IMR-90 (cell line): Measurements from ENCODE around the gene SLC25A41. TPM values are rescaled to one million over a fixed set of nuclear protein-coding genes. Genes with fewer than 3 reads are reported as not detected.

Experiments used
- ATAC-seq: fragments of 200-7000 bp; cut with Tn5 transposase; 2 replicates; pipeline ENCODE4 v1.9.1; 2020; ENCODE audit warnings: low read depth, mild to moderate bottlenecking, moderate library complexity
- BruUV-seq: library from RNA; stranded (reverse); fragments of 400-500 nt; replicated peaks from 2 replicates; lab custom pipeline; 2021; lab: Mats Ljungman, UMichigan
- CTCF ChIA-PET: fragments of 300-600 bp; formaldehyde crosslinking; extraction: SDS; loops from one replicate; lab custom pipeline; 2021; ENCODE audit warnings: antibody characterized with exemption; lab: Yijun Ruan, JAX
- POLR2A ChIA-PET: fragments of 300-600 bp; sonication (Branson Sonifier 250); formaldehyde crosslinking; loops from one replicate; lab custom pipeline; 2022; ENCODE audit warnings: antibody characterized with exemption; ENCODE audit not compliant: unreplicated experiment; lab: Charles Lee
- DNase-seq: peaks from one replicate; pipeline ENCODE4 v3.0.0; 2013
- H2AFZ ChIP-seq: replicated peaks from 2 replicates; pipeline ENCODE3; 2013; ENCODE audit warnings: low read length, mild to moderate bottlenecking; ENCODE audit not compliant: poor library complexity
- H2AK5ac ChIP-seq: 2 replicates; pipeline ENCODE4 v1.6.1; 2013; ENCODE audit warnings: low read depth, low read length, inconsistent platforms
- H2AK9ac ChIP-seq: replicated peaks from 2 replicates; pipeline ENCODE3; 2013; ENCODE audit warnings: mild to moderate bottlenecking, low read depth, low read length, moderate library complexity; ENCODE audit not compliant: poor library complexity
- H2BK120ac ChIP-seq: 2 replicates; pipeline ENCODE4 v1.6.1; 2013; ENCODE audit warnings: low read depth, low read length, inconsistent platforms
- H2BK15ac ChIP-seq: 3 replicates; pipeline ENCODE4 v1.6.1; 2013; ENCODE audit warnings: low read depth, low read length, inconsistent platforms
- H2BK20ac ChIP-seq: 2 replicates; pipeline ENCODE4 v1.6.1; 2013; ENCODE audit warnings: low read depth, mild to moderate bottlenecking, inconsistent platforms, low read length, moderate library complexity
- H2BK5ac ChIP-seq: 2 replicates; pipeline ENCODE4 v1.6.1; 2013; ENCODE audit warnings: mild to moderate bottlenecking, low read depth, low read length, inconsistent platforms; ENCODE audit not compliant: poor library complexity, severe bottlenecking
- H3K14ac ChIP-seq: replicated peaks from 2 replicates; pipeline ENCODE4 v1.6.1; 2013; ENCODE audit warnings: low read depth, low read length, inconsistent platforms
- H3K18ac ChIP-seq: 2 replicates; pipeline ENCODE4 v1.6.1; 2013; ENCODE audit warnings: low read depth, low read length, control low read depth
- H3K23ac ChIP-seq: 2 replicates; pipeline ENCODE4 v1.6.1; 2013; ENCODE audit warnings: low read depth, low read length, inconsistent platforms
- H3K27ac ChIP-seq: 2 replicates; pipeline ENCODE4 v1.5.1; 2013; ENCODE audit warnings: mild to moderate bottlenecking, control low read depth, low read length; ENCODE audit not compliant: insufficient read depth
- H3K27me3 ChIP-seq: 2 replicates; pipeline ENCODE4 v1.6.1; 2013; ENCODE audit warnings: low read length; ENCODE audit not compliant: control insufficient read depth, insufficient read depth
- H3K36me3 ChIP-seq: 2 replicates; pipeline ENCODE4 v1.6.1; 2013; ENCODE audit warnings: low read length, mixed read lengths; ENCODE audit not compliant: control insufficient read depth, insufficient read depth
- H3K4ac ChIP-seq: 2 replicates; pipeline ENCODE4 v1.6.1; 2013; ENCODE audit warnings: low read depth, low read length, inconsistent platforms
- H3K4me1 ChIP-seq: 2 replicates; pipeline ENCODE4 v1.6.1; 2013; ENCODE audit warnings: low read length, mixed read lengths; ENCODE audit not compliant: control insufficient read depth, insufficient read depth
- H3K4me2 ChIP-seq: 2 replicates; pipeline ENCODE4 v1.6.1; 2013; ENCODE audit warnings: low read depth, mild to moderate bottlenecking, control low read depth, low read length, moderate library complexity
- H3K4me3 ChIP-seq: 2 replicates; pipeline ENCODE4 v1.5.1; 2013; ENCODE audit warnings: low read depth, mild to moderate bottlenecking, control low read depth, low read length, moderate library complexity; ENCODE audit not compliant: insufficient read depth
- H3K56ac ChIP-seq: 2 replicates; pipeline ENCODE4 v1.6.1; 2013; ENCODE audit warnings: low read length, inconsistent platforms; ENCODE audit not compliant: insufficient read depth; ENCODE audit errors: extremely low read depth
- H3K79me1 ChIP-seq, 2 experiments: 2 replicates each; pipeline ENCODE4 v1.6.1; 2013; ENCODE audit warnings: low read length in 2 of 2, inconsistent platforms in 1 of 2, low read depth in 1 of 2
- H3K9ac ChIP-seq: 2 replicates; pipeline ENCODE4 v1.6.1; 2013; ENCODE audit warnings: low read depth, low read length, control low read depth
- H3K9me1 ChIP-seq: 2 replicates; pipeline ENCODE4 v1.6.1; 2013; ENCODE audit warnings: low read length, inconsistent platforms; ENCODE audit not compliant: insufficient read depth
- H3K9me3 ChIP-seq: 2 replicates; pipeline ENCODE4 v1.6.1; 2013; ENCODE audit warnings: low read length; ENCODE audit not compliant: control insufficient read depth, insufficient read depth
- H4K20me1 ChIP-seq: 2 replicates; pipeline ENCODE4 v1.6.1; 2013; ENCODE audit warnings: low read length, inconsistent platforms; ENCODE audit not compliant: insufficient read depth
- H4K5ac ChIP-seq: 2 replicates; pipeline ENCODE4 v1.6.1; 2013; ENCODE audit warnings: mild to moderate bottlenecking, low read depth, low read length, control low read depth
- H4K8ac ChIP-seq, 2 experiments: 2 replicates each; pipeline ENCODE4 v1.6.1; 2013; ENCODE audit warnings: low read depth in 2 of 2, low read length in 2 of 2, control low read depth in 1 of 2, inconsistent platforms in 1 of 2
- H4K91ac ChIP-seq: 2 replicates; pipeline ENCODE4 v1.6.1; 2013; ENCODE audit warnings: low read depth, low read length, inconsistent platforms; ENCODE audit not compliant: insufficient read depth
- ELK1 ChIP-seq: fragments of 150-350 bp; IDR thresholded peaks from 2 replicates; pipeline ENCODE4 v1.6.1; 2016; ENCODE audit warnings: low read depth, mild to moderate bottlenecking, low read length, moderate library complexity, borderline replicate concordance
- MAZ ChIP-seq: IDR thresholded peaks from 2 replicates; pipeline ENCODE4 v1.6.1; 2012; ENCODE audit warnings: low read depth, mild to moderate bottlenecking, low read length, improper control_type of control experiment, moderate library complexity, borderline replicate concordance
- MXI1 ChIP-seq: IDR thresholded peaks from 2 replicates; pipeline ENCODE4 v1.6.1; 2012; ENCODE audit warnings: low read depth, mild to moderate bottlenecking, low read length, moderate library complexity, borderline replicate concordance
- POLR2A ChIP-seq: IDR thresholded peaks from 2 replicates; pipeline ENCODE4 v1.6.1; 2012; ENCODE audit warnings: mild to moderate bottlenecking, low read depth, low read length
- SMC3 ChIP-seq: fragments of 150-350 bp; IDR thresholded peaks from 2 replicates; pipeline ENCODE4 v1.6.1; 2016; ENCODE audit warnings: low read depth, mild to moderate bottlenecking, antibody characterized with exemption, low read length, moderate library complexity
- WGBS, 2 experiments: methylation state at CpG; one replicate each; pipeline versions ENCODE4 v1.1.5 to v1.1.7; 2013; ENCODE audit warnings: missing lambda C conversion rate in 2 of 2; ENCODE audit not compliant: insufficient read length in 1 of 2; ENCODE audit errors: extremely low coverage in 2 of 2; 5-methylcytosine and 5-hydroxymethylcytosine counted together
- dilution Hi-C: fragments of 300-500 bp; cut with HindIII; formaldehyde crosslinking; loops from one replicate; pipeline ENCODE4 v1.14.3; 2018; ENCODE audit warnings: low sequenced_read_pairs; ENCODE audit not compliant: unreplicated experiment
- in situ Hi-C: fragments of 300-500 bp; cut with MboI; formaldehyde crosslinking; loops from 3 replicates; pipeline ENCODE4 v1.14.3; 2019; ENCODE audit warnings: low sequenced_read_pairs, inconsistent platforms, mixed read lengths
- intact Hi-C: fragments of 100-400 bp; cut with micrococcal nuclease; formaldehyde crosslinking; loops from 2 replicates; pipeline ENCODE4 v1.10.0; 2022
- polyA plus RNA-seq, 3 experiments: library from polyadenylated mRNA; depleted of rRNA; stranded (reverse); fragments of >200 nt; gene quantifications; 2 replicates each; pipeline ENCODE4 v1.2.3, GENCODE V29; 2012; ENCODE audit warnings: low replicate concordance in 1 of 3
- total RNA-seq: library from RNA; depleted of rRNA; stranded (reverse); fragments of >200 nt; gene quantifications from 2 replicates; pipeline ENCODE4 v1.2.3, GENCODE V29; 2012
- TF ChIP-seq, protein P1 (sequence below): conservative IDR thresholded peaks from 2 replicates; pipeline ENCODE4 v1.5.1; 2012; ENCODE audit warnings: mild to moderate bottlenecking, low read depth, low read length, improper control_type of control experiment

Gene SLC25A41
- total and polyA plus RNA-seq, 2 of the 4 experiments (the other 2 are of a cell fraction): not detected

DNA sequence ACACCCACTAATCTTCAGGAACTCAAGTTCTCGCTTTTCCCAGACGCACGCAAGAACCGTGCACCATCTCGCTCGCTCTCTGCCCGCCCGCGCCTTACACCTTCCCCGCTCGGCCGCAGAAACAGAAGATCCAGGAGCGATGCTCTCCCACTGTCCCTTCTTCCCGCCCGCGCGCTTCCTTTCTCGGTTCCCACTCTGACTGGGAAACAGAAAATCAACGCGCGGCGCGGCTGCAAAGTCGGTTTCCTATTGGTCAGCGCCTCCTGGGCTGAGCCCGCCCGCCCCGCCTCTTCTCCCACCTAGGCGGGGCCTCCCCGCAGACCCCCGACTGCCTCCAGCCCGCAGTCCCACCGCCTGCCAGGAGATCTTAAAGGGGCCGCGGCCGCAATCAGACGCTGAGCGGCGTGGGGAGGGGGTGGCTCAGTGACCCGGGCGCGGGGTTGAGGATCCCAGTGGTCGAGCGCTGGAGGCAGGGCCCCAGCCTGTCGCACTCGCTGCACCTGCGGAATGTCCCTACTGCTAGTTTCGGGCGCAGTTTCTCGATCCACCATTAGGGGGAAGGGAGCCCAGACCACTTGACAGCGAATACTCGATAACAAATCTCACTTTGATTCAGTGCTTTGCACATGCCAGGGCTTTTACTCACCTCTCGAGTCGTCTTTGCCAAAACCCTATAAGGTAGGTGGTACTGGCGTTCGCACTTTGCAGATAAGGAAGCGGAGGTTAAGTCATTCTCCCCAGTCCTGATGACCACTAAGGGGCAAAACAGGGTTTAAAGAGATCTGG is 26.7 kb upstream of the SLC25A41 start:
- peak overlapping the region; percentile 7; the same call in 1 of the 2 replicates for H3K9ac ChIP-seq
- peak overlapping the region; percentile 4; the same call in 1 of the 2 replicates for H3K27ac ChIP-seq

More for the DNA sequence above, 26.7 kb upstream of the SLC25A41 start:
- Histone ChIP-seq H3K27me3 (peaks cover 17% of the 10 kb centered on the region), H4K91ac (no peak overlapping the region), H4K20me1 (no peaks in the 10 kb centered on the region), H3K23ac (no peak overlapping the region), H3K18ac (no peak overlapping the region), H3K4ac (no peak overlapping the region), H2BK120ac (0 out of 2 replicates have a peak overlapping the region, but pooled peaks have one; percentile 55), H3K36me3 (no peaks in the 10 kb centered on the region), H4K8ac (peak overlapping the region in 1 of 2 experiments; percentile 59; a peak in 1 of 4 replicates), H3K56ac (no peak overlapping the region), H2BK20ac (no peak overlapping the region), H3K4me2 (peak overlapping the region; percentile 96), H3K79me1 (peaks cover 0 to 3% of the 10 kb centered on the region in 2 experiments; a peak in 1 of 4 replicates), H4K5ac (no peak overlapping the region), H3K9me1 (no peaks in the 10 kb centered on the region; the same call in 1 of the 2 replicates), H2BK15ac (no peak overlapping the region), H3K4me1 (peaks cover 3% of the 10 kb centered on the region; the same call in 1 of the 2 replicates), H3K4me3 (peak overlapping the region; percentile 61), H2AK9ac (peak overlapping the region; percentile 3), H2BK5ac (no peak overlapping the region), H2AK5ac (0 out of 2 replicates have a peak overlapping the region, but pooled peaks have one; percentile 12), H2AFZ (peak overlapping the region; percentile 98), H3K9me3 (no peaks in the 10 kb centered on the region), H3K14ac (no peak overlapping the region)
- dilution Hi-C loops (no loop called here), intact Hi-C loops (loop anchor here (1.0 kb wide), 2 partner anchors 277 to 403 kb away; partner anchors contain the start of gene GPR108), in situ Hi-C loops (no loop called here)
- ChIA-PET POLR2A (no interaction called here), CTCF (no interaction called here)
- no TSS peak for BruUV-seq
- DNase-seq (peak; percentile 97), ATAC-seq (peak; percentile 92)
- WGBS, 2 experiments: 1% methylated on average over 24 of the region's 57 CpGs; no CpG with 5 or more reads in 1 of the 2 experiments
- TF ChIP-seq POLR2A (no peak), SMC3 (0 out of 2 replicates have a peak, but pooled peaks have one; percentile 15), MAZ (peak; percentile 48), MXI1 (no peak), ELK1 (no peak)
- TF ChIP-seq, protein P1, sequence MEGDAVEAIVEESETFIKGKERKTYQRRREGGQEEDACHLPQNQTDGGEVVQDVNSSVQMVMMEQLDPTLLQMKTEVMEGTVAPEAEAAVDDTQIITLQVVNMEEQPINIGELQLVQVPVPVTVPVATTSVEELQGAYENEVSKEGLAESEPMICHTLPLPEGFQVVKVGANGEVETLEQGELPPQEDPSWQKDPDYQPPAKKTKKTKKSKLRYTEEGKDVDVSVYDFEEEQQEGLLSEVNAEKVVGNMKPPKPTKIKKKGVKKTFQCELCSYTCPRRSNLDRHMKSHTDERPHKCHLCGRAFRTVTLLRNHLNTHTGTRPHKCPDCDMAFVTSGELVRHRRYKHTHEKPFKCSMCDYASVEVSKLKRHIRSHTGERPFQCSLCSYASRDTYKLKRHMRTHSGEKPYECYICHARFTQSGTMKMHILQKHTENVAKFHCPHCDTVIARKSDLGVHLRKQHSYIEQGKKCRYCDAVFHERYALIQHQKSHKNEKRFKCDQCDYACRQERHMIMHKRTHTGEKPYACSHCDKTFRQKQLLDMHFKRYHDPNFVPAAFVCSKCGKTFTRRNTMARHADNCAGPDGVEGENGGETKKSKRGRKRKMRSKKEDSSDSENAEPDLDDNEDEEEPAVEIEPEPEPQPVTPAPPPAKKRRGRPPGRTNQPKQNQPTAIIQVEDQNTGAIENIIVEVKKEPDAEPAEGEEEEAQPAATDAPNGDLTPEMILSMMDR: peak; percentile 46
